Measurements from ENCODE around the gene HAUS5. TPM values are rescaled to one million over a fixed set of nuclear protein-coding genes. Genes with fewer than 3 reads are reported as not detected.

The HAUS5 gene
- total RNA-seq, 2 donors from 2014 or later, result 9.6 to 14.5 TPM

GRCh38 chr19:35665604-35666003, 53.1 kb downstream of the HAUS5 start:
- intact Hi-C loops (cut with DNase I), result no loop called here
- DNase-seq (no peak), ATAC-seq (no peak)
- TF ChIP-seq CTCF (IDR thresholded peaks at IDR 0.05) (no peak), POLR2A (IDR thresholded peaks at IDR 0.05) (no peak)
- H3K4me1 ChIP-seq, result no peaks in the 10 kb centered on the region
- H3K4me3 ChIP-seq, result no peak overlapping the region
- H3K27me3 ChIP-seq, result no peaks in the 10 kb centered on the region
- H3K27ac ChIP-seq, result no peak overlapping the region
- no peaks in the 10 kb centered on the region for H3K9me3 ChIP-seq
- H3K36me3 ChIP-seq (replicated peaks in 1 of 2; ENCODE audit: insufficient read depth in 1 of 2, low read depth in 2 of 2), result no peaks in the 10 kb centered on the region
- 46 to 60% methylated on average over 7 of the region's 7 CpGs for WGBS, 2 donors

GRCh38 chr19:35666251-35666913, 53.8 kb downstream of the HAUS5 start, which contains the start of gene UPK1A:
UPK1A (plus strand) TSS chr19:35666517; CDS start chr19:35666813, 296 bp downstream.
- no peak within 1 kb of the TSS for H3K27ac ChIP-seq
- no peaks in the 10 kb centered on the region for H3K9me3 ChIP-seq
- TF ChIP-seq CTCF (IDR thresholded peaks at IDR 0.05) (no peak), POLR2A (IDR thresholded peaks at IDR 0.05) (no peak)
- no peak for ATAC-seq
- H3K27me3 ChIP-seq, result no peaks in the 10 kb centered on the region
- H3K4me3 ChIP-seq, result no peak within 1 kb of the TSS
- intact Hi-C loops (cut with DNase I), result no loop called here
- DNase-seq, result no peak
- no peaks in the 10 kb centered on the region for H3K4me1 ChIP-seq
- 26 to 40% methylated on average over 6 to 11 of the region's 16 CpGs for WGBS, 2 donors
- no peaks in the 10 kb centered on the region for H3K36me3 ChIP-seq (replicated peaks in 1 of 2; ENCODE audit: insufficient read depth in 1 of 2, low read depth in 2 of 2)

GRCh38 chr19:35669566-35669965, 57.0 kb downstream of the HAUS5 start:
- Histone ChIP-seq H3K27me3 (no peaks in the 10 kb centered on the region), H3K9me3 (no peaks in the 10 kb centered on the region), H3K4me1 (peaks cover 5% of the 10 kb centered on the region), H3K4me3 (no peak overlapping the region), H3K36me3 (replicated peaks in 1 of 2; ENCODE audit: insufficient read depth in 1 of 2, low read depth in 2 of 2) (no peaks in the 10 kb centered on the region), H3K27ac (no peak overlapping the region)
- WGBS, 2 donors, result 65% methylated on average over 6 of the region's 6 CpGs
- intact Hi-C loops (cut with DNase I), result no loop called here
- TF ChIP-seq POLR2A (IDR thresholded peaks at IDR 0.05), result no peak
- TF ChIP-seq CTCF (IDR thresholded peaks at IDR 0.05), result no peak
- DNase-seq, result no peak
- no peak for ATAC-seq

- WGBS, 2 donors, result 40 to 61% methylated on average over 4 of the region's 4 CpGs
- TF ChIP-seq CTCF (IDR thresholded peaks at IDR 0.05), result no peak
- TF ChIP-seq POLR2A (IDR thresholded peaks at IDR 0.05), result no peak
Observed at GRCh38 chr19:35669974-35670373, 57.4 kb downstream of the HAUS5 start.

GRCh38 chr19:35670686-35671085, 58.2 kb downstream of the HAUS5 start:
- H3K9me3 ChIP-seq, result no peaks in the 10 kb centered on the region
- no peaks in the 10 kb centered on the region for H3K27me3 ChIP-seq
- intact Hi-C loops (cut with DNase I), result no loop called here
- no peak overlapping the region for H3K27ac ChIP-seq
- ATAC-seq, result no peak
- H3K4me3 ChIP-seq, result no peak overlapping the region
- no peak for DNase-seq
- H3K4me1 ChIP-seq, result peaks cover 5% of the 10 kb centered on the region
- 88 to 92% methylated on average over 1 of the region's 1 CpG for WGBS, 2 donors
- TF ChIP-seq CTCF (IDR thresholded peaks at IDR 0.05), result no peak
- TF ChIP-seq POLR2A (IDR thresholded peaks at IDR 0.05), result no peak
- H3K36me3 ChIP-seq (replicated peaks in 1 of 2; ENCODE audit: insufficient read depth in 1 of 2, low read depth in 2 of 2), result no peaks in the 10 kb centered on the region

More at GRCh38 chr19:35669974-35670373, 57.4 kb downstream of the HAUS5 start:
- intact Hi-C loops (cut with DNase I), result no loop called here
- DNase-seq, result no peak
- Histone ChIP-seq H3K27ac (no peak overlapping the region), H3K4me1 (peaks cover 5% of the 10 kb centered on the region), H3K27me3 (no peaks in the 10 kb centered on the region), H3K4me3 (no peak overlapping the region), H3K36me3 (replicated peaks in 1 of 2; ENCODE audit: insufficient read depth in 1 of 2, low read depth in 2 of 2) (no peaks in the 10 kb centered on the region), H3K9me3 (no peaks in the 10 kb centered on the region)
- ATAC-seq, result no peak

Measured in body of pancreas (tissue), 4 donors.